HEK293 (cell line): ENCODE data around the gene ITGB5.

Source experiments
- CTCF ChIA-PET: fragments of 350-600 bp; formaldehyde crosslinking; extraction: SDS; loops from one replicate; lab custom pipeline; 2021; ENCODE audit warnings: antibody characterized with exemption; lab: Yijun Ruan, JAX
- POLR2A ChIA-PET: fragments of 300-600 bp; formaldehyde crosslinking; extraction: SDS; loops from one replicate; lab custom pipeline; 2020; ENCODE audit warnings: antibody characterized with exemption, inconsistent platforms; lab: Yijun Ruan, JAX
- H3K27ac ChIP-seq: fragments of 200-500 bp; sonication (Bioruptor generic); 2 replicates; pipeline ENCODE4 v1.5.1; 2014; ENCODE audit warnings: low read depth, low read length, control low read depth, inconsistent platforms; ENCODE audit errors: extremely low read depth
- H3K36me3 ChIP-seq, 2 experiments: fragments of 200-500 bp in 1 of 2; sonication (Bioruptor generic) in 1 of 2; 1 replicate in 1 of 2; 2 replicates in 1 of 2; pipeline ENCODE4 v1.5.1; 2014 to 2017; ENCODE audit warnings: inconsistent platforms in 2 of 2, low read length in 2 of 2; ENCODE audit not compliant: control insufficient read depth in 2 of 2, insufficient read depth in 1 of 2
- H3K4me1 ChIP-seq: fragments of 200-500 bp; sonication (Bioruptor generic); 2 replicates; pipeline ENCODE4 v1.5.1; 2014; ENCODE audit warnings: mild to moderate bottlenecking, low read length, inconsistent platforms; ENCODE audit not compliant: control insufficient read depth, insufficient read depth
- H3K4me3 ChIP-seq: 2 replicates; pipeline ENCODE4 v1.5.1; 2011; ENCODE audit warnings: low read depth, mild to moderate bottlenecking, control low read depth, low read length, moderate library complexity
- H3K9me3 ChIP-seq: fragments of 200-500 bp; sonication (Bioruptor generic); 2 replicates; pipeline ENCODE4 v1.5.1; 2014; ENCODE audit warnings: low read depth, low read length, inconsistent platforms; ENCODE audit not compliant: control insufficient read depth, insufficient read depth
- EGR2 ChIP-seq: fragments of 450-650 bp; formaldehyde crosslinking; IDR thresholded peaks from 2 replicates; pipeline ENCODE4 v1.5.1; 2016; ENCODE audit warnings: low read depth, missing biosample characterization, missing genetic modification characterization
- KLF7 ChIP-seq: fragments of 450-650 bp; formaldehyde crosslinking; IDR thresholded peaks from 2 replicates; pipeline ENCODE4 v1.5.1; 2016; ENCODE audit warnings: missing biosample characterization, missing genetic modification characterization, borderline replicate concordance
- ZBTB44 ChIP-seq: fragments of 450-650 bp; IDR thresholded peaks from 2 replicates; pipeline ENCODE4 v1.5.1; 2018; ENCODE audit warnings: missing biosample characterization, mild to moderate bottlenecking, missing genetic modification characterization
- ZNF585B ChIP-seq: fragments of 450-650 bp; formaldehyde crosslinking; IDR thresholded peaks from 2 replicates; pipeline ENCODE4 v1.5.1; 2016; ENCODE audit warnings: missing biosample characterization, missing genetic modification characterization
- TF ChIP-seq, protein P1 (sequence below): fragments of 450-650 bp; formaldehyde crosslinking; IDR thresholded peaks from 2 replicates; pipeline ENCODE4 v1.5.1; 2016; ENCODE audit warnings: missing biosample characterization, missing genetic modification characterization
- TF ChIP-seq, protein P2 (sequence below): fragments of 450-650 bp; formaldehyde crosslinking; IDR thresholded peaks from 2 replicates; pipeline ENCODE4 v1.5.1; 2016; ENCODE audit warnings: missing biosample characterization, missing genetic modification characterization
- TF ChIP-seq, protein P3 (sequence below): fragments of 450-650 bp; formaldehyde crosslinking; IDR thresholded peaks from 2 replicates; pipeline ENCODE4 v1.5.1; 2016; ENCODE audit warnings: missing biosample characterization, missing genetic modification characterization
- TF ChIP-seq, protein P4 (sequence below): fragments of 450-650 bp; formaldehyde crosslinking; IDR thresholded peaks from 2 replicates; pipeline ENCODE4 v1.5.1; 2016; ENCODE audit warnings: missing biosample characterization, missing genetic modification characterization
- TF ChIP-seq, protein P5 (sequence below): fragments of 450-650 bp; formaldehyde crosslinking; IDR thresholded peaks from 2 replicates; pipeline ENCODE4 v1.5.1; 2017; ENCODE audit warnings: missing biosample characterization, missing genetic modification characterization

ITGB5 gene

GRCh38 chr3:124845406-124845805, 41.8 kb downstream of the ITGB5 start (continued):
- TF ChIP-seq, protein P1, sequence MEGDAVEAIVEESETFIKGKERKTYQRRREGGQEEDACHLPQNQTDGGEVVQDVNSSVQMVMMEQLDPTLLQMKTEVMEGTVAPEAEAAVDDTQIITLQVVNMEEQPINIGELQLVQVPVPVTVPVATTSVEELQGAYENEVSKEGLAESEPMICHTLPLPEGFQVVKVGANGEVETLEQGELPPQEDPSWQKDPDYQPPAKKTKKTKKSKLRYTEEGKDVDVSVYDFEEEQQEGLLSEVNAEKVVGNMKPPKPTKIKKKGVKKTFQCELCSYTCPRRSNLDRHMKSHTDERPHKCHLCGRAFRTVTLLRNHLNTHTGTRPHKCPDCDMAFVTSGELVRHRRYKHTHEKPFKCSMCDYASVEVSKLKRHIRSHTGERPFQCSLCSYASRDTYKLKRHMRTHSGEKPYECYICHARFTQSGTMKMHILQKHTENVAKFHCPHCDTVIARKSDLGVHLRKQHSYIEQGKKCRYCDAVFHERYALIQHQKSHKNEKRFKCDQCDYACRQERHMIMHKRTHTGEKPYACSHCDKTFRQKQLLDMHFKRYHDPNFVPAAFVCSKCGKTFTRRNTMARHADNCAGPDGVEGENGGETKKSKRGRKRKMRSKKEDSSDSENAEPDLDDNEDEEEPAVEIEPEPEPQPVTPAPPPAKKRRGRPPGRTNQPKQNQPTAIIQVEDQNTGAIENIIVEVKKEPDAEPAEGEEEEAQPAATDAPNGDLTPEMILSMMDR (tag by site-specific recombination) = no peak
- TF ChIP-seq, all 188 proteins: peak for 0

DNA sequence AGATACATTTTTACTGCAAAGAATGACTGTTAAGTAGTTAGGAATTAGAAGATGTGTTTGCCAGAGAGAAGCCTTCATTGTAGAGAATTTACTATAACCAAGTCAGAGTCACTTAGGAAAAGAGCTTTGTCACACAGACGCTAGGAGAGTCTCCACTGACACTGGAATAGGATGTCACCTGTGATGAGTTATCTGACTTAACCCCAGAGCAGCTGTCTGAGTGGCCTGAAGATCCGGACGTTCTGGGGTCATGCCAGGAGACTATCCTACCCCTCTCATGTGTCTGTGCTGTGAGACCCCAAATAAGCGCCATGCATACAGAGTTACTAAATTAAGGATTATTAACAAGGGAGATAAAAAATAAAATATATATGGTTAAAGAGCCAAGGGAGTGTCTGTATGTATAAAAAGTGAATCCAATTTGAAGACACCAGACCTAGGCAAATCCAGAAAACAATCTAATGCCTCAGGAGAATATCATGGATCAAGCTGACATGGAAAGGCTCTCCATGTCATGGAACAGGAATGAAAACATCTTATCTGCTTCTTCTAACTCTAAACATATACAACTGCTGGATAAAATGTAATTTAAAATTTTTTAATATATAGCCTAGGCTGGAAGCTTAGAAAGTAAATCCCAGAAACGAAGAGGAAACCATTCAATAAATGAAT, 43.5 kb downstream of the ITGB5 start:
- Histone ChIP-seq H3K36me3 (peaks cover 0 to 35% of the 10 kb centered on the region in 2 experiments; a peak in 1 of 3 replicates), H3K4me3 (no peak overlapping the region), H3K9me3 (no peaks in the 10 kb centered on the region), H3K4me1 (no peaks in the 10 kb centered on the region), H3K27ac (no peak overlapping the region)
- TF ChIP-seq, protein P2, sequence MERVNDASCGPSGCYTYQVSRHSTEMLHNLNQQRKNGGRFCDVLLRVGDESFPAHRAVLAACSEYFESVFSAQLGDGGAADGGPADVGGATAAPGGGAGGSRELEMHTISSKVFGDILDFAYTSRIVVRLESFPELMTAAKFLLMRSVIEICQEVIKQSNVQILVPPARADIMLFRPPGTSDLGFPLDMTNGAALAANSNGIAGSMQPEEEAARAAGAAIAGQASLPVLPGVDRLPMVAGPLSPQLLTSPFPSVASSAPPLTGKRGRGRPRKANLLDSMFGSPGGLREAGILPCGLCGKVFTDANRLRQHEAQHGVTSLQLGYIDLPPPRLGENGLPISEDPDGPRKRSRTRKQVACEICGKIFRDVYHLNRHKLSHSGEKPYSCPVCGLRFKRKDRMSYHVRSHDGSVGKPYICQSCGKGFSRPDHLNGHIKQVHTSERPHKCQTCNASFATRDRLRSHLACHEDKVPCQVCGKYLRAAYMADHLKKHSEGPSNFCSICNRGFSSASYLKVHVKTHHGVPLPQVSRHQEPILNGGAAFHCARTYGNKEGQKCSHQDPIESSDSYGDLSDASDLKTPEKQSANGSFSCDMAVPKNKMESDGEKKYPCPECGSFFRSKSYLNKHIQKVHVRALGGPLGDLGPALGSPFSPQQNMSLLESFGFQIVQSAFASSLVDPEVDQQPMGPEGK (tag by site-specific recombination) = no peak
- TF ChIP-seq, protein P3, sequence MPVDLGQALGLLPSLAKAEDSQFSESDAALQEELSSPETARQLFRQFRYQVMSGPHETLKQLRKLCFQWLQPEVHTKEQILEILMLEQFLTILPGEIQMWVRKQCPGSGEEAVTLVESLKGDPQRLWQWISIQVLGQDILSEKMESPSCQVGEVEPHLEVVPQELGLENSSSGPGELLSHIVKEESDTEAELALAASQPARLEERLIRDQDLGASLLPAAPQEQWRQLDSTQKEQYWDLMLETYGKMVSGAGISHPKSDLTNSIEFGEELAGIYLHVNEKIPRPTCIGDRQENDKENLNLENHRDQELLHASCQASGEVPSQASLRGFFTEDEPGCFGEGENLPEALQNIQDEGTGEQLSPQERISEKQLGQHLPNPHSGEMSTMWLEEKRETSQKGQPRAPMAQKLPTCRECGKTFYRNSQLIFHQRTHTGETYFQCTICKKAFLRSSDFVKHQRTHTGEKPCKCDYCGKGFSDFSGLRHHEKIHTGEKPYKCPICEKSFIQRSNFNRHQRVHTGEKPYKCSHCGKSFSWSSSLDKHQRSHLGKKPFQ (tag by site-specific recombination) = no peak
- TF ChIP-seq ZNF585B (tag by site-specific recombination) (no peak), KLF7 (no peak), EGR2 (tag by site-specific recombination) (no peak), ZBTB44 (tag by site-specific recombination) (no peak)
- TF ChIP-seq, protein P4, sequence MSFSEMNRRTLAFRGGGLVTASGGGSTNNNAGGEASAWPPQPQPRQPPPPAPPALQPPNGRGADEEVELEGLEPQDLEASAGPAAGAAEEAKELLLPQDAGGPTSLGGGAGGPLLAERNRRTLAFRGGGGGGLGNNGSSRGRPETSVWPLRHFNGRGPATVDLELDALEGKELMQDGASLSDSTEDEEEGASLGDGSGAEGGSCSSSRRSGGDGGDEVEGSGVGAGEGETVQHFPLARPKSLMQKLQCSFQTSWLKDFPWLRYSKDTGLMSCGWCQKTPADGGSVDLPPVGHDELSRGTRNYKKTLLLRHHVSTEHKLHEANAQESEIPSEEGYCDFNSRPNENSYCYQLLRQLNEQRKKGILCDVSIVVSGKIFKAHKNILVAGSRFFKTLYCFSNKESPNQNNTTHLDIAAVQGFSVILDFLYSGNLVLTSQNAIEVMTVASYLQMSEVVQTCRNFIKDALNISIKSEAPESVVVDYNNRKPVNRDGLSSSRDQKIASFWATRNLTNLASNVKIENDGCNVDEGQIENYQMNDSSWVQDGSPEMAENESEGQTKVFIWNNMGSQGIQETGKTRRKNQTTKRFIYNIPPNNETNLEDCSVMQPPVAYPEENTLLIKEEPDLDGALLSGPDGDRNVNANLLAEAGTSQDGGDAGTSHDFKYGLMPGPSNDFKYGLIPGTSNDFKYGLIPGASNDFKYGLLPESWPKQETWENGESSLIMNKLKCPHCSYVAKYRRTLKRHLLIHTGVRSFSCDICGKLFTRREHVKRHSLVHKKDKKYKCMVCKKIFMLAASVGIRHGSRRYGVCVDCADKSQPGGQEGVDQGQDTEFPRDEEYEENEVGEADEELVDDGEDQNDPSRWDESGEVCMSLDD (tag by site-specific recombination) = no peak
- TF ChIP-seq, protein P5, sequence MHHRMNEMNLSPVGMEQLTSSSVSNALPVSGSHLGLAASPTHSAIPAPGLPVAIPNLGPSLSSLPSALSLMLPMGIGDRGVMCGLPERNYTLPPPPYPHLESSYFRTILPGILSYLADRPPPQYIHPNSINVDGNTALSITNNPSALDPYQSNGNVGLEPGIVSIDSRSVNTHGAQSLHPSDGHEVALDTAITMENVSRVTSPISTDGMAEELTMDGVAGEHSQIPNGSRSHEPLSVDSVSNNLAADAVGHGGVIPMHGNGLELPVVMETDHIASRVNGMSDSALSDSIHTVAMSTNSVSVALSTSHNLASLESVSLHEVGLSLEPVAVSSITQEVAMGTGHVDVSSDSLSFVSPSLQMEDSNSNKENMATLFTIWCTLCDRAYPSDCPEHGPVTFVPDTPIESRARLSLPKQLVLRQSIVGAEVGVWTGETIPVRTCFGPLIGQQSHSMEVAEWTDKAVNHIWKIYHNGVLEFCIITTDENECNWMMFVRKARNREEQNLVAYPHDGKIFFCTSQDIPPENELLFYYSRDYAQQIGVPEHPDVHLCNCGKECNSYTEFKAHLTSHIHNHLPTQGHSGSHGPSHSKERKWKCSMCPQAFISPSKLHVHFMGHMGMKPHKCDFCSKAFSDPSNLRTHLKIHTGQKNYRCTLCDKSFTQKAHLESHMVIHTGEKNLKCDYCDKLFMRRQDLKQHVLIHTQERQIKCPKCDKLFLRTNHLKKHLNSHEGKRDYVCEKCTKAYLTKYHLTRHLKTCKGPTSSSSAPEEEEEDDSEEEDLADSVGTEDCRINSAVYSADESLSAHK = no peak
- POLR2A ChIA-PET = interaction anchor here (0.6 kb wide), 1 partner anchor 53 kb away, joined by 5 read pairs; no protein-coding TSS in a partner anchor
- CTCF ChIA-PET = interaction anchor here (0.7 kb wide), 1 partner anchor 16 kb away, joined by 3 read pairs; no protein-coding TSS in a partner anchor
